ENCODE data around the gene ROPN1L.

The ROPN1L gene

GRCh38 chr5:10502578-10502977, 60.9 kb downstream of the ROPN1L start:
- no peak for TF ChIP-seq CTCF (IDR thresholded peaks at IDR 0.05; ENCODE audit: low read depth, low read length)
- H3K4me3 ChIP-seq (ENCODE audit: low read depth, low read length), result no peak overlapping the region

- TF ChIP-seq CTCF (IDR thresholded peaks at IDR 0.05; ENCODE audit: low read depth, low read length), result no peak
- no peak overlapping the region for H3K4me3 ChIP-seq (ENCODE audit: low read depth, low read length)
These were observed 61.6 kb downstream of the ROPN1L start for GRCh38 chr5:10503321-10503720.

- TF ChIP-seq CTCF (IDR thresholded peaks at IDR 0.05; ENCODE audit: low read depth, low read length), result no peak
- H3K4me3 ChIP-seq (ENCODE audit: low read depth, low read length), result no peak overlapping the region
These were observed 62.5 kb downstream of the ROPN1L start for GRCh38 chr5:10503997-10504793.

GRCh38 chr5:10505517-10506095, 63.9 kb downstream of the ROPN1L start:
- no peak for TF ChIP-seq CTCF (IDR thresholded peaks at IDR 0.05; ENCODE audit: low read depth, low read length)

GRCh38 chr5:10506535-10506934, 64.9 kb downstream of the ROPN1L start:
- TF ChIP-seq CTCF (IDR thresholded peaks at IDR 0.05; ENCODE audit: low read depth, low read length), result no peak
- no peak overlapping the region for H3K4me3 ChIP-seq (ENCODE audit: low read depth, low read length)

More at GRCh38 chr5:10505517-10506095, 63.9 kb downstream of the ROPN1L start:
- H3K4me3 ChIP-seq (ENCODE audit: low read depth, low read length), result no peak overlapping the region

GRCh38 chr5:10507575-10508096, 66.0 kb downstream of the ROPN1L start:
- no peak for TF ChIP-seq CTCF (IDR thresholded peaks at IDR 0.05; ENCODE audit: low read depth, low read length)

GRCh38 chr5:10509575-10509974, 67.9 kb downstream of the ROPN1L start:
- no peak for TF ChIP-seq CTCF (IDR thresholded peaks at IDR 0.05; ENCODE audit: low read depth, low read length)
- H3K4me3 ChIP-seq (ENCODE audit: low read depth, low read length), result no peak overlapping the region

More at GRCh38 chr5:10507575-10508096, 66.0 kb downstream of the ROPN1L start:
- no peak overlapping the region for H3K4me3 ChIP-seq (ENCODE audit: low read depth, low read length)

Data from WI38 (cell line).